ENCODE results near the gene DCHS1.

Gene DCHS1

DNA sequence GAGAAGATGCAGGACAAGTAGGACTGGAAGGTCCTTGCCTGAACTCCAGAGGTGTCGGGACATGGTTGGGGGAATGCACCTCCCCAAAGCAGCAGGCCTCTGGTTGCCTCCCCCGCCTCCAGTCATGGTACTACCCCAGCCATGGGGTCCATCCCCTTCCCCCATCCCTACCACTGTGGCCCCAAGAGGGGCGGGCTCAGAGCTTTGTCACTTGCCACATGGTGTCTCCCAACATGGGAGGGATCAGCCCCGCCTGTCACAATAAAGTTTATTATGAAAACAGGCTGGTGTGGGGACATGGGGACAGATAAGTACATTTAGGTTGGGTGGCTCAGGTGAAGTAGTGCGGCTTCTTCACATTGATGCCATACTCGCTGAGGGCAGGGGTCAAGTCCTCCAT, 45.0 kb downstream of the DCHS1 start:
- no peak for DNase-seq (ENCODE audit: low spot score)

DNA sequence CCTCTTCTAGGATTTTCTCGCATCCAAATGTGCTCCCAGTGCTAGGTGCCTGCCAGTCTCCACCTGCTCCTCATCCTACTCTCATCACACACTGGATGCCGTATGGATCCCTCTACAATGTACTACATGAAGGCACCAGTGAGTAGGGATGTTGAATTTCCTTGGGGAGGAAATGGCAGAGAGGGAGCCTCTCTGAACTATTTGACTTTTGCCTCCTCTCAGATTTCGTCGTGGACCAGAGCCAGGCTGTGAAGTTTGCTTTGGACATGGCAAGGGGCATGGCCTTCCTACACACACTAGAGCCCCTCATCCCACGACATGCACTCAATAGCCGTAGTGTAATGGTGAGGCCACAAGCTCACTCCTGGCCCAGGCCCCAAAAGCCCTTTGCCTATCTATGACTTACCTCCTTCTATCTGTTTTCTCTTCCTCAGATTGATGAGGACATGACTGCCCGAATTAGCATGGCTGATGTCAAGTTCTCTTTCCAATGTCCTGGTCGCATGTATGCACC, 46.0 kb downstream of the DCHS1 start:
- DNase-seq (ENCODE audit: low spot score), result no peak

GRCh38 chr11:6608726-6609501, 46.7 kb downstream of the DCHS1 start:
- DNase-seq (ENCODE audit: low spot score), result no peak

DNA sequence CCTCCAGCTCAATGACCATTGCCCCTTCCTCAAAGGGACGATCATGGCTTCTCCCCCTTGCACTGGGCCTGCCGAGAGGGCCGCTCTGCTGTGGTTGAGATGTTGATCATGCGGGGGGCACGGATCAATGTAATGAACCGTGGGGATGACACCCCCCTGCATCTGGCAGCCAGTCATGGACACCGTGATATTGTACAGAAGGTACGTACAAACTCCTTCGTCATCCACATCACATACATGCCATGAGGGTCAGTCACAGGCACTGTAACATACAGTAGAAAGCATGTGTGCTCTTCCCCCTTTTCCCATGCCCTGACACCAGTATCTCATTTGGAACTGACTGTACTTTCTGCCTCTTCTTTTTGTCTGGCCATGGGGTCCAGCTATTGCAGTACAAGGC, 47.6 kb downstream of the DCHS1 start:
- no peak for DNase-seq (ENCODE audit: low spot score)

DNA sequence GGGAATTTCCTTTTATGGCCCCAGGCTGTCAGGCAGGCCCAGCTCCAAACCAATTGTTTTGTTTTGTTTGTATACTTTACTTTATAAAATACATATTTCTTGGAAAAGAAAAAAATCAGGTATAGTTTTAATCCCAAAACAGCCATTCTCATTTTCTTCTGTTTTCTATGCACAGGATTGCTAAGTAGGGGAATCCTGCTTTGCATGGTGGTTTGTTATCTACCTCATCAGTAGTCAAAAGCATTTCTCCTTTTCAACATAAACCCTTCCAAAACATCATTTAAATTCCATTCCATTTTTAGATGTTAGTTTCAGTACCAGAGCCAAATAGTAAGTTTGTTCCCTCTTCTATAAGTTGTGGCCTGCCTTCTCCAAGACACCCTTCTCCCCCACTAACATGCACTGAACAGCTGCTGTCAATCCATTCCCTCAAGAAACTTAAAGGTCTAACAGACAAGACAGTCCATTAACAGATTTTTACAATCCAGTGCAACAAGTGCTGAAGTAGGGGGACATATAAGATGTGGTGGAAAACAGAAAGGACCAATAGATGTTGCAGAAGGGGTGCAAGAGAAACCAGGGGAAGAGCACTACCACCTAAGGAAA, 48.3 kb downstream of the DCHS1 start:
- DNase-seq (ENCODE audit: low spot score), result no peak

GRCh38 chr11:6606471-6607189, 49.0 kb downstream of the DCHS1 start:
- no peak for DNase-seq (ENCODE audit: low spot score)

- DNase-seq (ENCODE audit: low spot score), result no peak
Measured at GRCh38 chr11:6604790-6605189, 50.8 kb downstream of the DCHS1 start.

DNA sequence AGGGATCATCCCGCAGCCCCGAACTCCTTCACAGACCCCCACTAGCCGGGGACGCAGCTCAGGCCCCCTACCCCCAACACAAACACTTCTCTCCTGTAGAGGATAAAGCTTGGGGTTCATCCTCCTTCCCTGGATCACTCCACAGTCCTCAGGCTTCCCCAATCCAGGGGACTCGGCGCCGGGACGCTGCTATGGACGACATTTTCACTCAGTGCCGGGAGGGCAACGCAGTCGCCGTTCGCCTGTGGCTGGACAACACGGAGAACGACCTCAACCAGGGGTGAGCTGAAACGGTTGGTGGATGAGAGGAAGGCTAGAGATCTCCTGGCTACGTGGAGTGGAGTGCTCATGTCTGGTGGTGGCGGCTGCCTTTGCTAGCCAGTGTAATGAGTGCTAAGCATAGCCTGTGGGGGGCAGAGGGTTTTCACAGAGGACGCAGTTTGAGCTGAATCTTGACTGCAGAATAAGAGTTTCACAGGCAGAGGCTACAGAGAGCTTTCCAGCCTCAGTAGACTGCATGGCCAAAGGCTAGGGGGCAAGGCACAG, 51.5 kb downstream of the DCHS1 start:
- DNase-seq (ENCODE audit: low spot score), result peak; percentile 77

DNA sequence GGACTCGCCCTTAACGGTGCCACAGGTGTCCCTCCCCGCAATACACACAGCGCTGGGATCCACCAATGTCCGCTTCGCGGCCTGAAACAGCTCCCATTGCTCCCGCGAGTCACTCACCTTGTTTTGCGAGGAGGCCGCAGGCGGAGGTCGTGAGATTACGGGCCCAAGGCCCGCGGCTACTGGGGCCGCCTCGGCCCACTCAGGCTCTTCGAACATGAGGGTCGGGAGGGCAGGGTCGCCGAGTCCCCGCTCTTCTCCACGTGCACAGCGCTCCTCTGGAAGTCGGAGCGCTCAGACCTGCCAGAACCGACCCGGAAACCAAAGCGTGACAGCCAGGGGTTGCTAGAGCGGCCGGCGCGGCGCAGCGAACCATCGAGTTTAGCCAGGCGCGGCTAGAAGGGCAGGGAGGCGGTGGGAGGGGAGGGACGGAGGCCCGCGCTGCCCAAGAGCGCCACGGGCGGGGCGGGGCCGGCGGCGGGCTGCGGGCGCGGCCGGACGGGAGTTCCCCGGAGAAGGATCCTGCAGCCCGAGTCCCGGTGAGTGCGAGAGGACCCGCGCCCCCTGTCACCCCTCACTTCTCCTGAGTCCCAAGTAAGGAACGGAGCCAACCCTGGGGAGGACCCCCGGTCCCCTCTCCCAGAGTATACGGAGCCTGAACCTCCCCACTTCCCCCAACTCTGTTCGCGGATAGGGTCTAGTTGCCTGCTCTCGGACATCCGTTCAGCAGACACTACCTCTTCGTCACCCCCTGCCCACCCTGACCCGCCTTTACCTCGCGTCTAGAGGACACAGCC, 52.1 kb downstream of the DCHS1 start, which contains the start of the genes ILK and RRP8:
TSS of gene ILK (plus strand) at position 488 of the 794 bp plus-strand sequence. CDS start 498 bp downstream, outside the sequence.
TSS of gene RRP8 (minus strand) at position 330 of the 794 bp plus-strand sequence. CDS start at position 216, 114 bp downstream.
- peak; percentile 90 for DNase-seq (ENCODE audit: low spot score)

GRCh38 chr11:6602096-6602940, 53.3 kb downstream of the DCHS1 start:
- no peak for DNase-seq (ENCODE audit: low spot score)

DNA sequence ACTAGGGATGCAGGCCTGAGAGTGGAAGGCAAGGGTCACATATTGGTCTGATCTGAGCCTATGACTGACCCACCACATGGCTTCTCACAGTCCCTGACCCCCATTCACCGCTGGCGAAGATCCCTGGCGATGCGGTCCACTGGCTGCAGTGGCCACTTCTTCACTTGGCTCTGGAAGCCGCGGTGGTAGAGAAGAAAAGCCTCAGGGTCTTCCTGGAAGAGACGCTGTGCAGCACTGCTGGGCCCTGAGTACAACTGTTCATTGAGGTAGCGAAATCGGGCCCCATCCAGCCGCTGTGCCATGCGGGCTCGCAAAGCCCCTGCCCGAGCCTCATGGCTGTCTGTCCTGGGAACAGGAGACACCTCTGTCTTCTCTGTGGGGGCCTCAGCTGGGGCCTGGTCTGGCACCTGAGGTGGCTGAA, 54.6 kb downstream of the DCHS1 start:
- DNase-seq (ENCODE audit: low spot score), result no peak

DNA sequence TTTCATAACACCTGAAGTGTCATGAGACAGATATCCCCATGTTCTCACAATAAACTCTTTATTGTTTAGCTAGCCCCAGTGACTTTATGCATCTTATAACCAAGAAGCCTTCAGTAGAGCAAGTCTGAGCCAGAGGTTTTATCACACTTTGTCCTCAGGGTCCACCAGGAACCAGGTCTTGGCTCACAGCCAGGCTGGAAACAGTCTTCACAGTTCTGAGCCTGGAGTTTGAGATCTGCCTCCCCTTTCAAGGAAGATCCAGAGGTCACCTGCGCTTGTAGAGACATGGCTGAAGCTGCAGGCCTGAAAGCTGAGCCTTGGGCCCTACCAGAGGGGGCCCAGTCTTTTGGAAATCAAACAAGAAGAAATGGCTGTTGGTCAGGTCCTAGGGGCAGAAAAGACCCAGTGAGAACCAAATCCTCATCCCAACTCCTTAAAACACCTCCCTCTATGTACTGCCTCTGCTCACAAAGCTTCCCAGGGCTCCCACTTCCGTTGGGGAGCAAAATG, 55.7 kb downstream of the DCHS1 start:
- no peak for DNase-seq (ENCODE audit: low spot score)

GRCh38 chr11:6599449-6599848, 56.2 kb downstream of the DCHS1 start:
- DNase-seq (ENCODE audit: low spot score), result no peak

DNA sequence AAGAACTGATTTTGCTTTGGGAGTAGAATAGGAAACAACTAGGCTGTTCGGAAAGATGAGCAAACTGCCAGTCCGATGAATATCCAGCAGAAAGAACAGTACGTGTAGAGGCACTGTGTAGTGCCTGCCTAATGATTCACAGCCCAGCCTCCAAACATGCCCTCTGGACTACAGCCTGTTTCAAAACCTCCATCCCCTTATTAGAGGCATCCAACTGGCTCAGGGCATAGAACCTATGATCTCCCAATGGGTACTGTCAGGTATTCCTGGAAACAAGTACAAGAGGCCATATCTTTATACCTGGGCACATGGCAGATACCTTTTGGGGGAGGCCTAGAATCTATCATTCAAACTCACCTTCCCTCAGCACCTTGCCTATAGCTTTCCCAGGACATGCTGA, 57.1 kb downstream of the DCHS1 start:
- no peak for DNase-seq (ENCODE audit: low spot score)

- no peak for DNase-seq (ENCODE audit: low spot score)
Measured at GRCh38 chr11:6596239-6596877, 59.3 kb downstream of the DCHS1 start.

GRCh38 chr11:6594142-6594768, 61.4 kb downstream of the DCHS1 start:
- no peak for DNase-seq (ENCODE audit: low spot score)

GRCh38 chr11:6588018-6588417, 67.6 kb downstream of the DCHS1 start:
- no peak for DNase-seq (ENCODE audit: low spot score)

DNA sequence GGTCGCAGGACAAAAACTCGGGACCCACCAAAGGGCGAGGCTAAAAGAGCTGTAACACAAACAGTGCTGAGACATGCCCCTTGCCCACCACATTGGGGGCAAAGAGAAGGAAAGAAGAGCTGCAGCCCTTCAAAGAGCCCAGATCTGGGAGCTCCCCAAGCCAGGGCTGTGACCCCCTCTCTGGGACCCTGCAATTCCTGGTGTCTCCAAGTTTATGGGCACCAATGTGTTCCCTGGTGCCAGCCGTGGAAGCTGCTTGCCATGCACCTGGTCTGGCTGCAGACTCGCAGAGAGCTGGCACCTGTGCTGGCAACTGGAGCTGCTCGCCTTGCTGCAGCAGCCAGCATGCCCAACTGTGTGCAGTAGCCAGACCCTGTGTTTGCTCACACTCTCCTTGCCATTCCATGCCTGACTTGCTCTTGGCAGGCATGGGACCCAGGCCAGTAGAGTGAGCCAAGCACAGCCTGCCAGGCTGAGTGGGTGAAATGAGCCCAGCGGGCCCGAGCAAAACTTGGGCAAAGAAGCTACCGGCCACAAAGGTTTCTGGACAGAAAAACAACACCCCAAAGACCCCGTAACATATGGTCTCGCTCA, 68.2 kb downstream of the DCHS1 start:
- no peak for DNase-seq (ENCODE audit: low spot score)
